ENCODE data around the gene CUL5.
A peak's percentile ranks its signal among the peaks of the same experiment; 100 is the strongest.

- TF ChIP-seq CTCF (IDR thresholded peaks at IDR 0.05; ENCODE audit: low read depth, low read length) (peak; percentile 57), EZH2phosphoT487 (IDR thresholded peaks at IDR 0.05; ENCODE audit: low read depth) (no peak)
Observed at GRCh38 chr11:108008656-108009496, at the start of gene CUL5.

All from OCI-LY3 (cell line).